Gastrocnemius medialis (tissue), 4 donors: ENCODE measurements around the gene TAT. TPM values are rescaled to one million over a fixed set of nuclear protein-coding genes. Genes with fewer than 3 reads are reported as not detected.
"Not testable (repeated sequence)": the region's sequence is repeated elsewhere in the genome, so short reads cannot be mapped to it uniquely, and the experiment has no call there.

ENCODE experiments used
- ATAC-seq, 2 donors: fragments of 150-250 bp; one replicate each; pipeline ENCODE4 v1.9.1; 2016
- DNase-seq, 2 donors: peaks; one replicate each; pipeline ENCODE4 v3.0.0-alpha.2; 2019
- H3K27ac ChIP-seq, 4 donors: fragments of 200-600 bp; sonication (generic); 1 replicate in 1 of 4; 2 replicates in 3 of 4; pipeline ENCODE4 v1.5.1; 2016 to 2018; ENCODE audit warnings: mild to moderate bottlenecking in 2 of 4, moderate library complexity in 1 of 4
- H3K27me3 ChIP-seq, 3 donors: fragments of 200-600 bp; sonication (generic) in 2 of 3; 1 replicate in 1 of 3; 2 replicates in 2 of 3; pipeline versions ENCODE4 v1.5.1 to v1.6.0; 2016 to 2019; ENCODE audit warnings: mild to moderate bottlenecking in 1 of 3, moderate library complexity in 1 of 3
- H3K36me3 ChIP-seq, 2 donors: fragments of 200-600 bp; sonication (generic) in 1 of 2; one replicate each; pipeline ENCODE4 v1.5.1; 2017 to 2018
- H3K4me1 ChIP-seq, 2 donors: fragments of 200-600 bp; sonication (generic) in 1 of 2; one replicate each; pipeline ENCODE4 v1.5.1; 2016 to 2017; ENCODE audit warnings: mild to moderate bottlenecking in 2 of 2
- H3K4me3 ChIP-seq, 4 donors: fragments of 200-600 bp; sonication (generic) in 3 of 4; 1 replicate in 1 of 4; 2 replicates in 3 of 4; pipeline ENCODE4 v1.5.1; 2016 to 2019; ENCODE audit warnings: mild to moderate bottlenecking in 2 of 4
- H3K9me3 ChIP-seq, 3 donors: fragments of 200-600 bp; sonication (generic) in 2 of 3; 1 replicate in 1 of 3; 2 replicates in 2 of 3; pipeline ENCODE4 v1.5.1; 2016 to 2019
- CTCF ChIP-seq, 5 experiments: fragments of 450-650 bp in 3 of 5; fragments of 200-600 bp in 2 of 5; sonication (generic) in 2 of 5; IDR thresholded peaks in 4 of 5; conservative IDR thresholded peaks in 1 of 5; 1 replicate in 4 of 5; 2 replicates in 1 of 5; pipeline ENCODE4 v1.5.1; 2016 to 2019; ENCODE audit warnings: antibody characterized with exemption in 5 of 5, mild to moderate bottlenecking in 3 of 5, moderate library complexity in 3 of 5
- POLR2A ChIP-seq, 2 donors: fragments of 450-650 bp; IDR thresholded peaks; one replicate each; pipeline ENCODE4 v1.6.1; 2017; ENCODE audit warnings: antibody characterized with exemption in 2 of 2, mild to moderate bottlenecking in 2 of 2, moderate library complexity in 2 of 2
- in situ Hi-C, 4 donors: fragments of 200-750 bp; cut with MboI; loops; one replicate each; pipeline versions ENCODE4 v1.15.0 to v1.8.0; 2017; ENCODE audit warnings: low sequenced_read_pairs in 4 of 4
- intact Hi-C: fragments of 100-400 bp; cut with DNase I; formaldehyde crosslinking; loops from one replicate; pipeline ENCODE4 v1.15.1; 2023; ENCODE audit warnings: low total_unique reads
- total RNA-seq, 4 donors: library from RNA; depleted of rRNA; stranded (reverse); fragments of >200 nt; gene quantifications; one replicate each; pipeline versions ENCODE4 v1.1.0 to v1.2.3, GENCODE V29; 2016

The TAT gene
- total RNA-seq, 4 donors from 2014 or later: 1.9 to 3.7 TPM; not detected in 2

- Histone ChIP-seq H3K9me3 (peaks cover 0 to 7% (median 0%) of the 10 kb centered on the region in 3 donors), H3K27me3 (peaks cover 0 to 3% (median 0%) of the 10 kb centered on the region in 3 donors), H3K4me1 (peaks cover 0 to 6% of the 10 kb centered on the region in 2 donors), H3K27ac (no peak overlapping the region), H3K4me3 (no peak overlapping the region), H3K36me3 (no peaks in the 10 kb centered on the region)
- intact Hi-C loops: no loop called here
- no peak for DNase-seq
- TF ChIP-seq POLR2A (IDR thresholded peaks at IDR 0.05) (no peak), CTCF (IDR thresholded peaks at IDR 0.05 in 4 of 5, conservative IDR thresholded peaks at IDR 0.05 in 1 of 5) (no peak)
- no peak for ATAC-seq
- in situ Hi-C loops: no loop called here
Measured at GRCh38 chr16:71565812-71566700, 10.8 kb downstream of the TAT start.

- Histone ChIP-seq H3K36me3 (no peaks in the 10 kb centered on the region), H3K9me3 (peaks cover 0 to 7% (median 0%) of the 10 kb centered on the region in 3 donors), H3K4me3 (peak overlapping the region; percentile 53 to 64 (median 58)), H3K27ac (no peak overlapping the region), H3K27me3 (peaks cover 0 to 3% (median 0%) of the 10 kb centered on the region in 3 donors), H3K4me1 (peaks cover 0 to 6% of the 10 kb centered on the region in 2 donors)
- ATAC-seq (no peak), DNase-seq (no peak)
- TF ChIP-seq POLR2A (IDR thresholded peaks at IDR 0.05) (no peak), CTCF (IDR thresholded peaks at IDR 0.05 in 4 of 5, conservative IDR thresholded peaks at IDR 0.05 in 1 of 5) (no peak)
- in situ Hi-C loops: no loop called here
- intact Hi-C loops: no loop called here
Measured at GRCh38 chr16:71564335-71564967, 12.4 kb downstream of the TAT start.

GRCh38 chr16:71562552-71562951, 14.3 kb downstream of the TAT start:
- Histone ChIP-seq H3K9me3 (peaks cover 0 to 7% (median 0%) of the 10 kb centered on the region in 3 donors), H3K36me3 (no peaks in the 10 kb centered on the region), H3K27me3 (peaks cover 0 to 3% (median 0%) of the 10 kb centered on the region in 3 donors), H3K4me3 (no peak overlapping the region), H3K4me1 (peaks cover 0 to 6% of the 10 kb centered on the region in 2 donors), H3K27ac (no peak overlapping the region)
- no peak for TF ChIP-seq POLR2A (IDR thresholded peaks at IDR 0.05)
- TF ChIP-seq CTCF (IDR thresholded peaks at IDR 0.05 in 4 of 5, conservative IDR thresholded peaks at IDR 0.05 in 1 of 5): no peak
- DNase-seq: no peak
- in situ Hi-C loops: no loop called here
- intact Hi-C loops: no loop called here
- no peak for ATAC-seq

GRCh38 chr16:71561886-71562285, 15.0 kb downstream of the TAT start:
- H3K4me1 ChIP-seq, H3K27me3 ChIP-seq, H3K9me3 ChIP-seq, H3K27ac ChIP-seq, in situ Hi-C loops, ATAC-seq, H3K4me3 ChIP-seq, H3K36me3 ChIP-seq, intact Hi-C loops, DNase-seq: not testable (repeated sequence)

GRCh38 chr16:71559855-71560254, 17.0 kb downstream of the TAT start:
- ATAC-seq: no peak
- in situ Hi-C loops: no loop called here
- H3K4me1 ChIP-seq: peaks cover 0 to 5% of the 10 kb centered on the region in 2 donors

More at GRCh38 chr16:71559855-71560254, 17.0 kb downstream of the TAT start:
- TF ChIP-seq POLR2A (IDR thresholded peaks at IDR 0.05) (no peak), CTCF (IDR thresholded peaks at IDR 0.05 in 4 of 5, conservative IDR thresholded peaks at IDR 0.05 in 1 of 5) (no peak)
- H3K9me3 ChIP-seq: peaks cover 0 to 7% (median 0%) of the 10 kb centered on the region in 3 donors
- intact Hi-C loops: no loop called here
- no peak for DNase-seq
- H3K36me3 ChIP-seq: no peaks in the 10 kb centered on the region
- peaks cover 0 to 2% (median 0%) of the 10 kb centered on the region in 3 donors for H3K27me3 ChIP-seq
- no peak overlapping the region for H3K27ac ChIP-seq
- H3K4me3 ChIP-seq: no peak overlapping the region
